HepG2 (cell line): ENCODE results near the gene MICALL2.
"Not testable (repeated sequence)": the region's sequence is repeated elsewhere in the genome, so short reads cannot be mapped to it uniquely, and the experiment has no call there.

ENCODE experiments used
- CTCF ChIP-seq: sonication (generic); formaldehyde crosslinking; IDR thresholded peaks from 2 replicates; pipeline ENCODE4 v1.5.0; 2020; ENCODE audit warnings: mild to moderate bottlenecking, missing genetic modification reagents, moderate library complexity
- FOSL1 ChIP-seq: sonication (generic); formaldehyde crosslinking; IDR thresholded peaks from 2 replicates; pipeline ENCODE4 v1.9.0; 2021; ENCODE audit warnings: missing genetic modification reagents, borderline replicate concordance
- FOXK1 ChIP-seq: sonication (generic); formaldehyde crosslinking; IDR thresholded peaks from 2 replicates; pipeline ENCODE4 v1.4.0; 2020; ENCODE audit warnings: low read depth, missing genetic modification reagents, borderline replicate concordance
- FOXM1 ChIP-seq: sonication (generic); formaldehyde crosslinking; IDR thresholded peaks from 2 replicates; pipeline ENCODE4 v1.5.0; 2020; ENCODE audit warnings: missing genetic modification reagents
- IRF1 ChIP-seq: sonication (generic); formaldehyde crosslinking; IDR thresholded peaks from 2 replicates; pipeline ENCODE4 v1.4.0; 2020; ENCODE audit warnings: low read depth, mild to moderate bottlenecking, missing genetic modification reagents
- MED1 ChIP-seq: sonication (generic); formaldehyde crosslinking; IDR thresholded peaks from 2 replicates; pipeline ENCODE4 v1.4.0; 2020; ENCODE audit warnings: missing genetic modification reagents
- MXI1 ChIP-seq: IDR thresholded peaks from 3 replicates; pipeline ENCODE4 v1.6.1; 2012; ENCODE audit warnings: low read depth, low read length, inconsistent platforms, borderline replicate concordance
- SETDB1 ChIP-seq: sonication (generic); formaldehyde crosslinking; IDR thresholded peaks from 2 replicates; pipeline ENCODE4 v1.5.1; 2020; ENCODE audit warnings: missing genetic modification reagents, mild to moderate bottlenecking, borderline replicate concordance
- SKI ChIP-seq: fragments of 450-650 bp; IDR thresholded peaks from one replicate; pipeline ENCODE4 v1.6.1; 2018; ENCODE audit warnings: mild to moderate bottlenecking; ENCODE audit not compliant: partially characterized antibody
- STAG1 ChIP-seq: sonication (generic); formaldehyde crosslinking; IDR thresholded peaks from 2 replicates; pipeline ENCODE4 v1.4.0; 2020; ENCODE audit warnings: missing genetic modification reagents
- ZBTB2 ChIP-seq: sonication (generic); formaldehyde crosslinking; IDR thresholded peaks from 2 replicates; pipeline ENCODE4 v1.8.0; 2022; ENCODE audit warnings: low read depth, missing genetic modification reagents
- ZFY ChIP-seq: sonication (generic); formaldehyde crosslinking; IDR thresholded peaks from 2 replicates; pipeline ENCODE4 v1.4.0; 2020; ENCODE audit warnings: missing genetic modification reagents
- ZNF639 ChIP-seq: conservative IDR thresholded peaks from 2 replicates; pipeline ENCODE4 v1.6.1; 2018; ENCODE audit warnings: missing genetic modification reagents

GRCh38 chr7:1443587-1444200 is 15.6 kb downstream of the MICALL2 start:
- TF ChIP-seq IRF1 (CRISPR knock-in tag); FOXM1 (CRISPR knock-in tag); ZNF639 (CRISPR knock-in tag); CTCF (CRISPR knock-in tag); STAG1 (CRISPR knock-in tag); MED1; MXI1; FOXK1; ZBTB2 (CRISPR knock-in tag); SKI; SETDB1 (CRISPR knock-in tag); ZFY (CRISPR knock-in tag); FOSL1 (CRISPR knock-in tag): not testable (repeated sequence)
